Uterus (tissue), 2 donors: Measurements from ENCODE around the gene HOXD10.

Experiments used
- CTCF ChIP-seq, 4 experiments: fragments of 200-600 bp in 2 of 4; fragments of 450-650 bp in 2 of 4; sonication (generic) in 2 of 4; IDR thresholded peaks; one replicate each; pipeline ENCODE4 v1.5.1; 2016 to 2019; ENCODE audit warnings: antibody characterized with exemption in 4 of 4, mild to moderate bottlenecking in 2 of 4, moderate library complexity in 1 of 4
- POLR2A ChIP-seq, 2 donors: fragments of 450-650 bp; IDR thresholded peaks; one replicate each; pipeline ENCODE4 v1.6.1; 2016; ENCODE audit warnings: antibody characterized with exemption in 2 of 2, mild to moderate bottlenecking in 1 of 2, moderate library complexity in 1 of 2

GRCh38 chr2:176151442-176152287 is 35.1 kb downstream of the HOXD10 start, which contains the start of gene HOXD4:
- no peak for TF ChIP-seq POLR2A (IDR thresholded peaks at IDR 0.05)
- TF ChIP-seq CTCF (IDR thresholded peaks at IDR 0.05) = no peak
